Panc1 (cell line): ENCODE measurements around the gene NPRL2.

ENCODE experiments used
- POLR2AphosphoS5 ChIP-seq: IDR thresholded peaks from 2 replicates; pipeline ENCODE4 v1.6.1; 2012; ENCODE audit warnings: mild to moderate bottlenecking, low read depth, low read length, moderate library complexity
- SIN3A ChIP-seq: IDR thresholded peaks from 2 replicates; pipeline ENCODE4 v1.6.1; 2012; ENCODE audit warnings: low read depth, mild to moderate bottlenecking, low read length, moderate library complexity, borderline replicate concordance; ENCODE audit not compliant: insufficient read depth
- TCF7L2 ChIP-seq: IDR thresholded peaks from 2 replicates; pipeline ENCODE4 v1.6.1; 2011; ENCODE audit warnings: mild to moderate bottlenecking, low read depth, low read length, inconsistent platforms
- TF ChIP-seq, protein P1 (sequence below): fragments of 450-650 bp; IDR thresholded peaks from 2 replicates; pipeline ENCODE4 v1.5.1; 2017; ENCODE audit warnings: mild to moderate bottlenecking
- TF ChIP-seq, protein P2 (sequence below), 2 experiments: IDR thresholded peaks; 2 replicates each; pipeline ENCODE4 v1.6.1; 2011 to 2012; ENCODE audit warnings: low read depth in 2 of 2, control low read depth in 1 of 2, low read length in 1 of 2, mild to moderate bottlenecking in 1 of 2, moderate library complexity in 1 of 2; ENCODE audit not compliant: insufficient read depth in 1 of 2

DNA sequence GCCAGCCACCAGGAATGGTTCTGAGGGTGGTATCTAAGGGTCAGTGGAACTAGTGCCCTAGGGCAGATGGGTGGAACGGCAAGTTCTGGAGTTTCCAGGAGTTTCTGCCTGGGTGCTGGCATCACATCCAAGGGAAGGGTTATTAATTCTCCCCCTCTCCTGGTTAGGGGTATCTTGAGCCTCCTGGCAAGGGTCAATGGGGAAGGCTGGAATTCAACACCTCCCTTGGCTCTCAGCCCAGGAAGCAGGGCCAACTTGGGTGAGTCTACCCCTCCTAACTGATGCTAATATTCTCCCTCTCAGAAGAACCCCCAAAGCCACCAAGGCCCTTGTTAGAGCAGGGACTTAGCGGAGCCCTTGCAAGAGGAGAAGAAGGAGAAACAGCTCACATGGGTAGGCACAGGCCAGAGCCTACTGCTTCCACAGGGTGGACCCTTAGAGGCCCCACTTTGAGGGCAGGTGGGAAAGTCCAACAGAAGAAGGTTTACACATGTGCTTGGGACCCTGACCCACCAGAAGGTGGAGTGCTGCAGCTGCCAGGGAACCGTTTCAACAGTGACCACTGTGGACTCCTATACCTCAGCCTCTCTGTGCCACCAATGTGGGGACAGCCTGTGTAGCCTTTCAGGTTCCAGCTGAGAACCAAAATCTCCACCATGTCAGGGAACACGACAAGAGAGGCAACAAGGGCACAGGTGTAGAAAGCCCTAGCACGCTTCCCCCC, 5.4 kb upstream of the NPRL2 start:
- TF ChIP-seq, protein P1, sequence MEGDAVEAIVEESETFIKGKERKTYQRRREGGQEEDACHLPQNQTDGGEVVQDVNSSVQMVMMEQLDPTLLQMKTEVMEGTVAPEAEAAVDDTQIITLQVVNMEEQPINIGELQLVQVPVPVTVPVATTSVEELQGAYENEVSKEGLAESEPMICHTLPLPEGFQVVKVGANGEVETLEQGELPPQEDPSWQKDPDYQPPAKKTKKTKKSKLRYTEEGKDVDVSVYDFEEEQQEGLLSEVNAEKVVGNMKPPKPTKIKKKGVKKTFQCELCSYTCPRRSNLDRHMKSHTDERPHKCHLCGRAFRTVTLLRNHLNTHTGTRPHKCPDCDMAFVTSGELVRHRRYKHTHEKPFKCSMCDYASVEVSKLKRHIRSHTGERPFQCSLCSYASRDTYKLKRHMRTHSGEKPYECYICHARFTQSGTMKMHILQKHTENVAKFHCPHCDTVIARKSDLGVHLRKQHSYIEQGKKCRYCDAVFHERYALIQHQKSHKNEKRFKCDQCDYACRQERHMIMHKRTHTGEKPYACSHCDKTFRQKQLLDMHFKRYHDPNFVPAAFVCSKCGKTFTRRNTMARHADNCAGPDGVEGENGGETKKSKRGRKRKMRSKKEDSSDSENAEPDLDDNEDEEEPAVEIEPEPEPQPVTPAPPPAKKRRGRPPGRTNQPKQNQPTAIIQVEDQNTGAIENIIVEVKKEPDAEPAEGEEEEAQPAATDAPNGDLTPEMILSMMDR = no peak; the same call in 1 of the 2 replicates
- TF ChIP-seq, protein P2, sequence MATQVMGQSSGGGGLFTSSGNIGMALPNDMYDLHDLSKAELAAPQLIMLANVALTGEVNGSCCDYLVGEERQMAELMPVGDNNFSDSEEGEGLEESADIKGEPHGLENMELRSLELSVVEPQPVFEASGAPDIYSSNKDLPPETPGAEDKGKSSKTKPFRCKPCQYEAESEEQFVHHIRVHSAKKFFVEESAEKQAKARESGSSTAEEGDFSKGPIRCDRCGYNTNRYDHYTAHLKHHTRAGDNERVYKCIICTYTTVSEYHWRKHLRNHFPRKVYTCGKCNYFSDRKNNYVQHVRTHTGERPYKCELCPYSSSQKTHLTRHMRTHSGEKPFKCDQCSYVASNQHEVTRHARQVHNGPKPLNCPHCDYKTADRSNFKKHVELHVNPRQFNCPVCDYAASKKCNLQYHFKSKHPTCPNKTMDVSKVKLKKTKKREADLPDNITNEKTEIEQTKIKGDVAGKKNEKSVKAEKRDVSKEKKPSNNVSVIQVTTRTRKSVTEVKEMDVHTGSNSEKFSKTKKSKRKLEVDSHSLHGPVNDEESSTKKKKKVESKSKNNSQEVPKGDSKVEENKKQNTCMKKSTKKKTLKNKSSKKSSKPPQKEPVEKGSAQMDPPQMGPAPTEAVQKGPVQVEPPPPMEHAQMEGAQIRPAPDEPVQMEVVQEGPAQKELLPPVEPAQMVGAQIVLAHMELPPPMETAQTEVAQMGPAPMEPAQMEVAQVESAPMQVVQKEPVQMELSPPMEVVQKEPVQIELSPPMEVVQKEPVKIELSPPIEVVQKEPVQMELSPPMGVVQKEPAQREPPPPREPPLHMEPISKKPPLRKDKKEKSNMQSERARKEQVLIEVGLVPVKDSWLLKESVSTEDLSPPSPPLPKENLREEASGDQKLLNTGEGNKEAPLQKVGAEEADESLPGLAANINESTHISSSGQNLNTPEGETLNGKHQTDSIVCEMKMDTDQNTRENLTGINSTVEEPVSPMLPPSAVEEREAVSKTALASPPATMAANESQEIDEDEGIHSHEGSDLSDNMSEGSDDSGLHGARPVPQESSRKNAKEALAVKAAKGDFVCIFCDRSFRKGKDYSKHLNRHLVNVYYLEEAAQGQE (IDR thresholded peaks at IDR 0.05; ENCODE audit: insufficient read depth in 1 of 2, low read depth in 2 of 2, low read length in 1 of 2) = no peak
- TF ChIP-seq SIN3A (no peak), POLR2AphosphoS5 (no peak), TCF7L2 (no peak)
